HG03520 (cell line): Measurements from ENCODE around the gene NXPE3.
A peak's percentile ranks its signal among the peaks of the same experiment; 100 is the strongest.
"Not testable (repeated sequence)": the region's sequence is repeated elsewhere in the genome, so short reads cannot be mapped to it uniquely, and the experiment has no call there.

Experiments used
- ATAC-seq: cut with Tn5 transposase; IDR thresholded peaks from one replicate; pipeline ENCODE4 v1.9.1; 2021; ENCODE audit warnings: mild to moderate bottlenecking, moderate library complexity; ENCODE audit not compliant: unreplicated experiment

The NXPE3 gene

DNA sequence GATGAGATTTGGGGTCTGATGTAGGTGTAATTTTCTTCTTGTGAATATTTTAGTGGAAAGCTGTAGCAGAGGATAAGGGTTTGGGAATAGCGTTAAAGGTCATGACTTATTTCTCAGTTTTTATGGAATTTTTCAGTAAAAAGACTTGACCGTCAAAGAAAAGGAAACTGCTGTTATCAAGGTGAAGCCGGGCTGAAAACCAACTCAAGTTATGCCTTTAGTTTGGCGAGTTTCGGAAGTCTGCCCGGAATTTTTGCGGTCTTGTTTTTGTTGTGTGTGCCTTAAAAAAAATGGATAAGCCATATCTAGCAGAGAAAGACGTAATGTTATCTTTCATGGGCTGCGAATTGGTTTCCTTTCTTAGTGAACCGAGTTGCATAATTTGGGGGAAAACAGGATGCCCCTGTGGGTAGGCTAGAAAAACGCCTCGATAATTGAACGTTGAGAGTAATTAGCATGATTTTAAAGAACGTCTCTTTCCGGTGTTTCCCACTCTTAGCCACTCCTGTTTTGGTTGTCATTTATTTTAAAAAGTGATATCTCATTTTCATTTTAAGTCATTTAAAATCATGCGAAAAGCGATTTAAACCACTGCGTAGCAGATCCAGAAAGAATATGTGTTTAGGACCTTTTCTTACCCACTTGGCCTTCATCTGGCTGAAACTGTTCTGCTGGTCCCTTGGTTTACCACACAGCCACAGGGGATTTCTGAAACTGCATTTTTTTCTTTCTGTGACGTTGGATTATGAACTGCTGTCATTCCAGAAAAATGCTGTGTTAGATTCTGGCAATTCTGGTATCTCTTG lies 71.4 kb downstream of the NXPE3 start:
- no peak for ATAC-seq

DNA sequence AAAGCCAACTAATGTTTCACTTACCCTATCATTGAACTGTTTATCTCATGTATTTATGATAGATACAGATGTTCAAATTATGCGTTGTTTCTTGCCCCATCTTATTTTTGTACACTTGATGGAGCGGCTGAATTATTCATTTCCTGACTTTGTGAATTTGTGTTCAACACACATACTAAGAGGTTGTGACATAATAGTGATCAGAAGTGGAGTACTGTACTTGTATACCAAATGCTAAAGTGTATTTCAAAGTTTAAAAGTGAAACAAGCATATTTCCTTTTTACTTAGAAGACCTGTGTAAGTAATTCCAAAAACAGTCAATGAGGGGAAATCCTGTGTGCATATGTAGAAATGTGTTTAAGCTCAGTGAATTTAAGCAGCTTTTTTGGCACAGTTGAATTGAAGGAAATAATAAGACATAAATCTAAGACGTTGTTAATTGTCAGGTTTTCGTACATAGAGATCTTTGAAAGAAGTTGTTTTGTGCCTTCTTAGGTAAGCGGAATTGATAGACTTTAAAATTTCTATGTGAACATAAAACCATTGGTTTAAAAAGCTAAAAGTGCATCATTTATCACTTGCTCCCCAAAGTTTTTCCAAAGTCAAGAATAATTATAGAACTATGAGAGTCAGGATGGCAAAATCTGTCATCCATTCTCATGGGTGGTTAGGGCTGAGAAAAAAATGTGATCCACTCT lies 72.2 kb downstream of the NXPE3 start:
- no peak for ATAC-seq

DNA sequence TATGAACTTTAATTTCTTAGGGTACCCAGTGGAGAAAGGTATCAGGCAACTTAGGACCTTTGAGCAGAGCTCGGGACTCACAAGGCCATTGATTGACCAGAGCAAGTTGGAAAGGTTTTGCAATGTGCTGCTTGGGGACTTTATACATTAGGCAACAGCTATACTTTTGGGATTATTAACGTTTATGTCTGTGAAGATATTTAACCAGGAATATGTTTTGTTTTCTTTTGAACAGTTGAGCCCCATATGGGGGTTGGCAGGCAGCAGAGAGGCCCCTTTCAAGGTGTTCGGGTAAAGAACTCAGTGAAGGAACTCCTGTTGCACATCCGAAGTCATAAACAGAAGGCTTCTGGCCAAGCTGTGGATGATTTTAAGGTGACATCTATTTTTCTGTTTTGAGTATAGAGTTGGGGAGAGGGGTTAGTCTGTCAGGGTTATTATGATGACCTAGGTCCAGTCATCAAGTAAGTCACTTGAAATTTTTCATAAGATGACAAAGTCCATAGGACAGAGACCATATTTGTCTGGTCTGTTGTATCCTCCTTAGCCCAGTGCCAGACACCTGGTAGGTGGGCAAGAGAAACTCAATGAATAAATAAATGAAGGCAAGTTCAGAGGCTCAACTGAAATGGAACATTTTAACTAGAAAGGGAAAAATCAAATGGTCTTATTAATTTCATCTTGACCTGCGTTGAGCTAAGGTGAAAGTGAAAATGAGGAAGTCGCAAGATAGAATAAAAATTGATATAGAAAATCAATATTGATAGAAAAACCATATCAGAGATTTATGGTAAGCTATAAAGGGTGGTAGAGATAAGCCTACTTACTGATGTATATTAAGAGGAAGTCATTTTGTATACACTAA lies 73.1 kb downstream of the NXPE3 start:
- ATAC-seq = no peak

DNA sequence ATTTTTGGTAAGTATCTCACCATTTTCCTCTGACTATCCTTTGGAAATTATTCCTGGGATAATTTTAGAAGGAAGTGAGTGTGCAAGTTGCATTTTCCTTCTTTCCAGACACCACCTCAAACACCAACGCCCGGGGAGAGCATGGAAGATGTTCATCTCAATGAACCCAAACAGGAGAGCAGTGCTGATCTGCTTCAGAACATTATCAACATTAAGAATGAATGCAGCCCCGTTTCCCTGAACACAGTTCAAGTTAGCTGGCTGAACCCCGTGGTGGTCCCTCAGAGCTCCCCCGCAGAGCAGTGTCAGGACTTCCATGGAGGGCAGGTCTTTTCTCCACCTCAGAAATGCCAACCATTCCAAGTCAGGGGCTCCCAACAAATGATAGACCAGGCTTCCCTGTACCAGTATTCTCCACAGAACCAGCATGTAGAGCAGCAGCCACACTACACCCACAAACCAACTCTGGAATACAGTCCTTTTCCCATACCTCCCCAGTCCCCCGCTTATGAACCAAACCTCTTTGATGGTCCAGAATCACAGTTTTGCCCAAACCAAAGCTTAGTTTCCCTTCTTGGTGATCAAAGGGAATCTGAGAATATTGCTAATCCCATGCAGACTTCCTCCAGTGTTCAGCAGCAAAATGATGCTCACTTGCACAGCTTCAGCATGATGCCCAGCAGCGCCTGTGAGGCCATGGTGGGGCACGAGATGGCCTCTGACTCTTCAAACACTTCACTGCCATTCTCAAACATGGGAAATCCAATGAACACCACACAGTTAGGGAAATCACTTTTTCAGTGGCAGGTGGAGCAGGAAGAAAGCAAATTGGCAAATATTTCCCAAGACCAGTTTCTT lies 74.2 kb downstream of the NXPE3 start:
- ATAC-seq = no peak

DNA sequence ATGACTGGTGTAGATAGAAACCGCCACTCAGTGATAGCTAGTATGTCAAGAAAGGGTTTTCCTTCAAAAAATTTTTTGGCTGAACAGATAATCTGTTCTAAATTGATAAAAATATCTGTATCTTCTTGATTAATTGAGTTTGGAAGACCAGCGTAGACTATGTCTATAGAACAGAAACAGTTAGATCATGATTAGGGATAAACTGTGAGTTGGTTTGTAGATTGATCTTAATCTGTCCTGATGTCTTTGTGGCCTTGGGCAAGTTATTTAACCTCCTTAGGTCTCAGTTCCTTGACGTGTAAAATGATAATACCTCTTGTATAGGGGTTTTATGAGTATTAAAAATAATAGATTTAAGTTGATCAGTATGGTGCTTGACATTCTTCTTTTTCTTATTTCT lies 75.0 kb downstream of the NXPE3 start:
- no peak for ATAC-seq

DNA sequence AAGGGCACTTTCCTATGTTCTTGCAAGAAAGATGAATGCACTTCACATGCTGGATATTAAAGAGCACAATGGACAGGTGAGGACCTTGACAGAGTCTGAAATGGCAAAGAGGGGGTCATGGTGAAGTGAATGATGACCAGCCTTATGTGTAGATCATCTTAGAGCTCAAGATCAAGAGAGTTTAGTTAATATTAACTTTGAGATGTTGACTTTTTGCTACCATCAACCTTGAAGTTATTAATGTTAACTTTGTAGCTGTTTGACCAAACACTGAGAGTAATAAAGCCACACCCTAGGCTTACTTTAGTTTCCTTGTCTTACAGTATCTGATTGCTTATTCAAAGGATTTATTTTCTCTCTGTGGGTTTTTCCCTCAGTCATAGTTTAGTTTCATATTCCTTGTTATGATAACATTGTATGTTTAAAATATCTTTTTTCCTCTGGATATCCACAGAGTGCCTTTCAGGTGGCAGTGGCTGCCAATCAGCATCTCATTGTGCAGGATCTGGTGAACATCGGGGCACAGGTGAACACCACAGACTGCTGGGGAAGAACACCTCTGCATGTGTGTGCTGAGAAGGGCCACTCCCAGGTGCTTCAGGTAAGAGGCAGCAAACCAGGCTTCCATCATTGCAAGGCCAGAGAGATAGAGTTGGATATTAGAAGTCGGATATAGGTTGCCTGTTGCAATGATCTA lies 75.7 kb downstream of the NXPE3 start:
- ATAC-seq = no peak

DNA sequence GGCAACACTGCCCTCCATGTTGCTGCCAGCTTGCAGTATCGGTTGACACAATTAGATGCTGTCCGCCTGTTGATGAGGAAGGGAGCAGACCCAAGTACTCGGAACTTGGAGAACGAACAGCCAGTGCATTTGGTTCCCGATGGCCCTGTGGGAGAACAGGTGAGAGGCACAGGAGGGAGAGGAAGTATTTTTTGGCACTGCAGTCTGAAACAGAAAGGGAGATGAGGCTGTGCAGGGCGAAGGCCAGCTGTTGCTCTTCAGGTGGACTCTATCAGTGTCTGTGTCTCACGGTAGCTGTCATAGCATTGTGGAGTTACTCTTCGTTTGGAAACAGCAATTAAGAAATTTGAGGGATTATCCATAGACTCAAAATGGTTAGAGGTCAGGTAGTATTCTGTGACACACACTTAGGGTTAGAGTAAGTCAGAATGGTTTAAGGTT lies 78.3 kb downstream of the NXPE3 start:
- no peak for ATAC-seq

DNA sequence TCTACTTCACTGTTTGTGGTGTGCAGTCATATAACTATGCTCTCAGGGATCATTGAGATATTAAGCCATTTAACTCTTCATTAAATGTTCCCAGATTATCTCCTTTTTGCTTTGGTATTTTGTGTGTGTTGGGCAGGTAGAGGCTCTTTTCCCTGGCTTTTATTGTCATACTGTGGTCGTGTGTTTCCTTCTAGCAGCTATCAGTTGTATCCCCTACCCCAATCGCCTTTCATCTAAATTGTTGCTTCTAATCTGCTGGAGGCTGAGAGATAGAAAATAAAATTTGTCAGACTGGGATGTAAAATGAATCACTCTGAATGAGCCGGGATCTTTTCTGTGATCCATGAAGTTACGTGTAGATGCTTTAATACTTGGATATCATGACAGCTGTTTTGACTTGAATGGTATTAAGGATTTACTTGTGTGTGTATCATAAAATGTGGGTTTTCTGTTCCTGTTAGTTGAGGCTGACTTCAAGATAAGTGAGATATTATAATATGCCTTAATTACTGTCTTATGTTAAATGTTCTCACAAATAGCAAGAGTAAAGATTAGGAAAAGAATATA lies 79.5 kb downstream of the NXPE3 start:
- ATAC-seq = no peak

DNA sequence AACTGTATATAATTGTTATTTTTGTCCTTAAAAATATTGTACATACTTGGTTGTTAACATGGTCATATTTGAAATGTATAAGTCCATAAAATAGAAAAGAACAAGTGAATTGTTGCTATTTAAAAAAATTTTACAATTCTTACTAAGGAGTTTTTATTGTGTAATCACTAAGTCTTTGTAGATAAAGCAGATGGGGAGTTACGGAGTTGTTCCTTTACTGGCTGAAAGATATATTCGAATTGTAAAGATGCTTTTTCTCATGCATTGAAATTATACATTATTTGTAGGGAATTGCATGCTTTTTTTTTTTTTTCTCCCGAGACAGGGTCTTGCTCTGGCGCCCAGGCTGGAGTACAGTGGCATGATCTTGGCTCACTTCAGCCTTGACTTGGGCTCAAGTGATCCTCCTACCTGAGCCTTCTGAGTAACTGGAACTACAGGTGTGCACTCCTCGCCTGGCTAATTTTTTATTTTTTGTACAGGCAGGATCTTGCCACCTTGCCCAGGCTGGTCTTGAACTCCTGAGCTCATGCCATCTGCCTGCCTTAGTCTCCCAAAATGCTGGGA lies 81.0 kb downstream of the NXPE3 start:
- no peak for ATAC-seq

DNA sequence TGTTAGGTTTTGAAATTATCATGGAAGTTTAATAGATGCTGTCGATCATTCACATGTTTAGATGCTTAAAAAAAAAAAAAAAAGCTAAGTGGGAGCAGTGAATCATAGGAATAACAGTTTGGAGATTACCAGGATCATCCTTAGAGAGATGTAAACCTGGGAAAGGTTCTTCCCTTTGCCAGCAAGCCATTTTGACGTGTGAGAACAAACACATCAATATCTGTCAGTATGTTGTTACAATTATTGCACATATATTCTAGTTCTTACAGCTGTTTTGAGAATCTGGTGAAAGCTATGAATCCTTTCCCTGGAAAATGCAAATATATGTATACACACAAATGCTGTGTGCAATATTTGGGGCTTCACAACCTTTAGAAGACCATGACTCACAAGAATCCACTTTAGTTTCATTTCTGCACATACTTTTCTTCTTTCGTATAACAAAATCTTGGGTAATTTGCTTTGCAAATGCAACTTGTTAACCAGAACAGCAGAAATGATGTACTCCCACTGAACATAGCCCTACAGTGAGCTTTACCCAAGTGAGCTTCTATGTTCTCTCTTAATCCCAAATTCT lies 82.3 kb downstream of the NXPE3 start:
- ATAC-seq = peak; percentile 47

DNA sequence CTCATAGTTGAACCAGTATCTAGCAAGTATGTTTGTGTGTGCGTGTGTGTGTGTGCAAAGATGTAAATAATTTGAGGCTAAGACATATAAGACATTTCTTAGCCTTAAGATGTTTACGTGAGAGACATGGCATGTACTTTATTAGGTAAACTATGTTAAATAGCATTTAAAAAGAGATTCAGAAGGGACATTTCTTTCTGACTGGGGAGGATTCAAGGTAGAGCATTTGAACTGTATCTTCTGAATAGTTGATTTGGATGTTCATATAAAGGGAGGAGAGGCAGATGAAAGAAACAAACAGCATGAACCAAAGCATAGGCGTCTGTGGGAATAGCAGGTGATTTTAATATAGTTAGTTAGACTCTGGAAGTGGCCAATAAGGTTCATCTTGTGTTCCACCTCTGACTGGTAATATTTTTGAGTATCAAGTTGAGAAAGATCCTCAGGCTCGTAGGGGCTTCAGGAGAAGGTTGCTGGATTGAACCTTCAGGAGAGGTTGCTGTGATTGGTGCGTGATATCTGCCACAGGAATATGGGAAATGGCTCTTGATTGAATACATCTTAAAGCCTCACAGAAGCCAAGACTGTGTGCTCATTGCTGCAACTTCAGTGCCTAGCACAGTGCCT lies 82.9 kb downstream of the NXPE3 start:
- no peak for ATAC-seq

DNA sequence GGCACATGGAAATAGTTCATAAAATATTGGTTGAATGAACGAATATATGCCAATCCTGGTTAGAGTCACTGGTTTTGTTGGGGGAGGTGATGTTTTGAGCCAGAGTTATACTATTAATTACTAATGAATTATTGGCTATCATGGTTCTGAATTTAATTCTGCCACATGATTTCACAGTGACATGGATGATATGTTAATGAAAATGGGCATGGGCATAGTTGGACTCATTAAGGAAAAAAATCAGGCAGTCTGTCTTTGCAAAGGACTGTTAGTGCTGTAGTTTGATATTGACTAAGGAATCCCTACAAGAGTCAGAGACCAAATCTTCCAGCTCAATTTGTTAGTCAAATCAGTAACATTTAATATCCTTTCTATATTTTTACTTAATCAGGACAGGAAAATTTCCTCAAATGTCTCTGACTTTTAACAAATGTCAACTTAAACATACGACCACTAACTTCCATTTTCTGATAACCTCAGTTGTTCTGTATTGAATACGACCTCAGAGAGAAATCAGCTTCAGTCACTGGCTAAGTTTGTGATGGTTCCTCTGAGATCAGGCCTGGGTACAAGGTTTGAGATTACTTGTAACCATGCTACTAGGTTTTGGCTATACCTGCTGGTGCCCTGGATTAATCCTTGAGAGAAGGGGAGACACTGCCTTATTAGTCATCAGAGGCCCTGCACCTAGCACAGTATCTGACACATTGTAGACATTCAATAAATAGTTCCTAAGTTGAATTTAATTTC lies 83.6 kb downstream of the NXPE3 start:
- no peak for ATAC-seq

DNA sequence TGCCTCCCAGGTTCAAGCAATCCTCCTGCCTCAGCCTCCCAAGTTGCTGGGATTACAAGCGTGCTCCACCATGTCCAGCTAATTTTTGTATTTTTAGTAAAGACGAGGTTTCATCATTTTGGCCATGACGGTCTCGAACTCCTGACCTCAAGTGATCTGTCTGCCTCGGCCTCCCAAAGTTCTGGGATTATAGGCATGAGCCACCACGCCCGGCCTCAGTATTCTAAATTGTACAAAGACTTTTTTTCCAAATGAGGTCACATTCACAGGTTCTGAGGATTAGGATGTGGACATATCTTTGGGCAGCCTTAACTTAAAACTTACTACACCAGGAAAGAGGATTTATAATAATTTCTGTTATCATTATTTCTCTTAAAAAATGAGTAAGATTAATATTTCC lies 85.9 kb downstream of the NXPE3 start:
- ATAC-seq = not testable (repeated sequence)

DNA sequence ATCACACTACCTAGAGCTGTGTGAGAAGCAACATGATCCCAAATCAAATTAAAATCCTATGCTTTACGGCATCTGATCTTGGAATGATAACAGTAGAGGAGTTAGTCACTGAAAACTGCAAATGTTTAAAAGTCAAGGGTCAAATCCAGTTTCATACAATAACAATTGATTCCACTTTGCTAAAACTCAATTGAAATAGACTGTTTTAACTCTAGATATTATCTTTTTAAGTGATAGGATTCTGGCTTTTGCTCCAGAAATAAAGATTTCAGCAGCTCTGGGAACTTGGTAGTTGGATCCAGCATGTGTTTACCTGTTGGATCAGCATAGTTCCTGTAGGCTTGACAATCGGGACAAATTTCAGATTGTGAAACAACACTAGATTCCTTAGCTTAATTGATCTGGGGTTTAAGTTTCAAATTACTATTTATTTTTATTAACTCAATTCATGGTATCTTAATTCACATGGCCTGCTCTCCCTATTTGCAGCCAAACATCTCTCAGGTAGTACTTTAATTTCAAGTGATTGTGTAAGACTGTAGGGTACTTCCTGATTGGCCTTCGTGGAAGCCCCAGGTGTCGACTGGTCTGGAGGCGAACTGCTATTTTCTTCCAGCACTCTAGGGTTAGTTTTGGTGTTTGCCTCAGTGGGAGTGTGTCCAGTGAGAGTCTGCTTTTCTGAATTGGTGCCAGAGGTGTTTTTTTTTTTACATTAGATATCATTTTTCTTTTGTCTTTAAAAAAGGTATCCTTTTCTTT lies 86.9 kb downstream of the NXPE3 start:
- ATAC-seq = no peak

DNA sequence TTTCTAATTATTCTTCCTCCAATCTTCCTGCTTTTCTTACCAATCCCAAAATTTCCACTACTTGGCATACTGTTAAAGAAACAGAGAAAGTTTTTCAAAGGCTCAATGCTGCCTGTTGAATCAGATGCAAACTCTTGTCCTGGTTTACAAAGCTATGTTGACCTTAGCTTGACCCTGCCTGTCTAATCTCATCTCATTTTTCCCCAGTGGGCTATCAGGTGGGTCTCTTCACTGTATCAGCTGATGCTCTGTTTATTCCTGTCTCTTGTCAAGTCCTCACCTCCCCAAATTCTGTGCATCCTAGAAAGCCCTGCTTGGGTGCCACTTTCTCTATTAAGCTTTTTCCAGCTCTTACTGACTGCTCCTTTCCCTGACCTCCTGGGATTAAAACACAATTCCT lies 88.5 kb downstream of the NXPE3 start:
- ATAC-seq = no peak

DNA sequence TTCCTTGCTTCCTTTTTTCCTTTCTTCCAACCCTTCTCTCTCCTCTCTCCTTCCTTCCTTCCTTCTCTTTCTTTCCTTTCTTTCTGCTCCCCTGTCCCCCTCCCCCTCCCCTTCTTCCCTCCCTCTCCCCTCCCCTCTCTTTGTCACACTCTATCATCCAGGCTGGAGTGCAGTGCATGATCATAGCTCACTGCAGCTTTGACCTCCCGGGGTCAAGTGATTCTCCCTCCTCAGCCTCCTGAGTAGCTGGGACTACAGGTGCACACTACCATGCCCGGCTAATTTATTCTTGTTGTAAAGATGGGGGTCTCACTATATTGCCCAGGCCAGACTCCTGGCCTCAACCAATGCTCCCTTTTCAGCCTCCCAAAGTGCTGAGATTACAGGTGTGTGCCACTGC lies 89.0 kb downstream of the NXPE3 start:
- ATAC-seq = no peak
